WTC11 (cell line): ENCODE results near the gene DBNL. TPM values are rescaled to one million over a fixed set of nuclear protein-coding genes. Genes with fewer than 3 reads are reported as not detected.

Experiments
- ATAC-seq: fragments of 200-7000 bp; cut with Tn5 transposase; 2 replicates; pipeline ENCODE4 v1.10.0; 2021; ENCODE audit warnings: mild to moderate bottlenecking, moderate library complexity
- CTCF ChIA-PET: fragments of 300-600 bp; sonication (Branson Sonifier 250); formaldehyde crosslinking; loops from one replicate; lab custom pipeline; 2021; ENCODE audit warnings: antibody characterized with exemption; lab: Charles Lee
- POLR2A ChIA-PET: fragments of 350-600 bp; sonication (Branson Sonifier 250); formaldehyde crosslinking; loops from one replicate; lab custom pipeline; 2021; ENCODE audit warnings: antibody characterized with exemption; lab: Charles Lee
- DNase-seq: peaks from one replicate; pipeline ENCODE4 v3.0.0; 2021; ENCODE audit warnings: low spot score
- H3K27ac Mint-ChIP-seq: 2 replicates; pipeline ENCODE4 v1.8.0; 2021; ENCODE audit warnings: mixed read lengths
- H3K27me3 Mint-ChIP-seq: 2 replicates; pipeline ENCODE4 v1.8.0; 2021; ENCODE audit warnings: low read depth, mild to moderate bottlenecking, moderate library complexity, mixed read lengths
- H3K36me3 Mint-ChIP-seq: 2 replicates; pipeline ENCODE4 v1.8.0; 2021; ENCODE audit warnings: mixed read lengths
- H3K4me1 Mint-ChIP-seq: 2 replicates; pipeline ENCODE4 v1.8.0; 2022; ENCODE audit warnings: mixed read lengths
- H3K4me3 Mint-ChIP-seq: 2 replicates; pipeline ENCODE4 v1.8.0; 2021; ENCODE audit warnings: mild to moderate bottlenecking, moderate library complexity, mixed read lengths
- H3K9me3 Mint-ChIP-seq: 2 replicates; pipeline ENCODE4 v1.8.0; 2021; ENCODE audit warnings: mixed read lengths
- ATF1 ChIP-seq: sonication (generic); formaldehyde crosslinking; IDR thresholded peaks from 2 replicates; pipeline ENCODE4 v1.8.1; 2023; ENCODE audit warnings: mild to moderate bottlenecking, moderate library complexity, missing genetic modification reagents
- ATF3 ChIP-seq: sonication (generic); formaldehyde crosslinking; conservative IDR thresholded peaks from 2 replicates; pipeline ENCODE4 v1.8.1; 2022; ENCODE audit warnings: mild to moderate bottlenecking, missing genetic modification reagents
- E2F1 ChIP-seq: sonication (generic); formaldehyde crosslinking; IDR thresholded peaks from 2 replicates; pipeline ENCODE4 v1.8.0; 2022; ENCODE audit warnings: mild to moderate bottlenecking, missing genetic modification reagents
- ELF4 ChIP-seq: sonication (generic); formaldehyde crosslinking; IDR thresholded peaks from 2 replicates; pipeline ENCODE4 v1.8.1; 2022; ENCODE audit warnings: low read depth, mild to moderate bottlenecking, moderate library complexity, missing genetic modification reagents
- ETV6 ChIP-seq: sonication (generic); formaldehyde crosslinking; IDR thresholded peaks from 2 replicates; pipeline ENCODE4 v1.8.1; 2022; ENCODE audit warnings: mild to moderate bottlenecking, missing genetic modification reagents
- FOXJ3 ChIP-seq: sonication (generic); formaldehyde crosslinking; IDR thresholded peaks from 2 replicates; pipeline ENCODE4 v1.9.0; 2021; ENCODE audit warnings: missing genetic modification reagents, mild to moderate bottlenecking, borderline replicate concordance
- JUN ChIP-seq: sonication (generic); formaldehyde crosslinking; IDR thresholded peaks from 2 replicates; pipeline ENCODE4 v1.8.0; 2023; ENCODE audit warnings: mild to moderate bottlenecking, missing genetic modification reagents
- MAX ChIP-seq: sonication (generic); formaldehyde crosslinking; IDR thresholded peaks from 2 replicates; pipeline ENCODE4 v1.8.0; 2022; ENCODE audit warnings: mild to moderate bottlenecking, missing genetic modification reagents
- NFYB ChIP-seq: sonication (generic); formaldehyde crosslinking; conservative IDR thresholded peaks from 2 replicates; pipeline ENCODE4 v1.8.0; 2022; ENCODE audit warnings: low read depth, missing genetic modification reagents
- NR2C2 ChIP-seq: sonication (generic); formaldehyde crosslinking; IDR thresholded peaks from 2 replicates; pipeline ENCODE4 v1.8.0; 2022; ENCODE audit warnings: mild to moderate bottlenecking, missing genetic modification reagents
- NR3C1 ChIP-seq: sonication (generic); formaldehyde crosslinking; conservative IDR thresholded peaks from 2 replicates; pipeline ENCODE4 v1.8.1; 2023; ENCODE audit warnings: low read depth, mild to moderate bottlenecking, missing genetic modification reagents
- PRRX2 ChIP-seq: fragments of 250-450 bp; sonication (Bioruptor Pico); IDR thresholded peaks from 2 replicates; pipeline ENCODE4 v1.8.0; 2021; ENCODE audit warnings: mild to moderate bottlenecking
- RELA ChIP-seq: sonication (generic); formaldehyde crosslinking; IDR thresholded peaks from 2 replicates; pipeline ENCODE4 v1.8.1; 2022; ENCODE audit warnings: missing genetic modification reagents, mild to moderate bottlenecking, borderline replicate concordance
- SMAD3 ChIP-seq: sonication (generic); formaldehyde crosslinking; IDR thresholded peaks from 2 replicates; pipeline ENCODE4 v1.8.0; 2022; ENCODE audit warnings: missing genetic modification reagents, mild to moderate bottlenecking, borderline replicate concordance
- SOX15 ChIP-seq: fragments of 250-450 bp; sonication (Bioruptor Pico); IDR thresholded peaks from 2 replicates; pipeline ENCODE4 v1.9.0; 2021; ENCODE audit warnings: mild to moderate bottlenecking
- SP1 ChIP-seq: sonication (generic); formaldehyde crosslinking; conservative IDR thresholded peaks from 2 replicates; pipeline ENCODE4 v1.8.1; 2022; ENCODE audit warnings: missing genetic modification reagents
- STAT6 ChIP-seq: sonication (generic); formaldehyde crosslinking; conservative IDR thresholded peaks from 2 replicates; pipeline ENCODE4 v1.8.1; 2023; ENCODE audit warnings: mild to moderate bottlenecking, low read depth, missing genetic modification reagents, moderate library complexity
- ZMAT4 ChIP-seq: fragments of 250-450 bp; sonication (Bioruptor Pico); IDR thresholded peaks from 2 replicates; pipeline ENCODE4 v1.9.0; 2021; ENCODE audit warnings: mild to moderate bottlenecking
- ZNF138 ChIP-seq: sonication (generic); formaldehyde crosslinking; conservative IDR thresholded peaks from 2 replicates; pipeline ENCODE4 v1.8.1; 2022; ENCODE audit warnings: mild to moderate bottlenecking, moderate library complexity, missing genetic modification reagents
- ZNF232 ChIP-seq: sonication (generic); formaldehyde crosslinking; IDR thresholded peaks from 2 replicates; pipeline ENCODE4 v1.8.0; 2022; ENCODE audit warnings: mild to moderate bottlenecking, missing genetic modification reagents
- ZSCAN18 ChIP-seq: fragments of 250-450 bp; sonication (Bioruptor Pico); IDR thresholded peaks from 2 replicates; pipeline ENCODE4 v2.1.2; 2022; ENCODE audit warnings: mild to moderate bottlenecking, moderate library complexity
- total RNA-seq: library from RNA; stranded (reverse); gene quantifications from 3 replicates; pipeline ENCODE4 v1.2.3, GENCODE V29; 2021

The DBNL gene
- total RNA-seq, 1 experiment from 2014 or later: 36.1 TPM

GRCh38 chr7:44056681-44057080, 12.2 kb downstream of the DBNL start:
- POLR2A ChIA-PET: no interaction called here

GRCh38 chr7:44057181-44057848, 12.8 kb downstream of the DBNL start:
- Mint-ChIP-seq H3K9me3 (no peaks in the 10 kb centered on the region), H3K36me3 (peaks cover 48% of the 10 kb centered on the region), H3K27ac (0 out of 2 replicates have a peak overlapping the region, but pooled peaks have one; percentile 63), H3K4me1 (no peaks in the 10 kb centered on the region), H3K27me3 (no peaks in the 10 kb centered on the region), H3K4me3 (no peak overlapping the region)
- TF ChIP-seq E2F1 (CRISPR knock-in tag): no peak
- no peak for TF ChIP-seq SOX15 (CRISPR knock-in tag)
- no peak for TF ChIP-seq ZSCAN18 (CRISPR knock-in tag)
- TF ChIP-seq ATF3 (CRISPR knock-in tag): no peak
- TF ChIP-seq MAX (CRISPR knock-in tag): no peak
- POLR2A ChIA-PET: no interaction called here
- no peak for ATAC-seq
- CTCF ChIA-PET: no interaction called here
- no peak for DNase-seq

More at GRCh38 chr7:44056681-44057080, 12.2 kb downstream of the DBNL start:
- Mint-ChIP-seq H3K4me3 (no peak overlapping the region), H3K36me3 (peaks cover 51% of the 10 kb centered on the region), H3K27me3 (no peaks in the 10 kb centered on the region), H3K27ac (no peak overlapping the region), H3K9me3 (no peaks in the 10 kb centered on the region), H3K4me1 (no peaks in the 10 kb centered on the region)
- ATAC-seq (no peak), DNase-seq (no peak)
- CTCF ChIA-PET: no interaction called here
- no peak for TF ChIP-seq SMAD3 (CRISPR knock-in tag)
- TF ChIP-seq NR3C1 (CRISPR knock-in tag): no peak
- no peak for TF ChIP-seq ATF1 (CRISPR knock-in tag)
- TF ChIP-seq NR2C2 (CRISPR knock-in tag): no peak
- no peak for TF ChIP-seq JUN (CRISPR knock-in tag)
- no peak for TF ChIP-seq ZNF232
- no peak for TF ChIP-seq ELF4 (CRISPR knock-in tag)

- Mint-ChIP-seq H3K36me3 (peaks cover 42% of the 10 kb centered on the region), H3K27me3 (no peaks in the 10 kb centered on the region), H3K9me3 (no peaks in the 10 kb centered on the region), H3K27ac (peak overlapping the region; percentile 63; the same call in 1 of the 2 replicates), H3K4me1 (peaks cover under 1% of the 10 kb centered on the region; the same call in 1 of the 2 replicates), H3K4me3 (no peak overlapping the region)
- ChIA-PET POLR2A (no interaction called here), CTCF (no interaction called here)
- DNase-seq: no peak
- ATAC-seq: no peak
- no peak for TF ChIP-seq ATF1 (CRISPR knock-in tag)
- TF ChIP-seq SP1: no peak
- TF ChIP-seq ETV6 (CRISPR knock-in tag): no peak
- no peak for TF ChIP-seq SMAD3 (CRISPR knock-in tag)
- TF ChIP-seq PRRX2 (CRISPR knock-in tag): no peak
- TF ChIP-seq RELA (CRISPR knock-in tag): no peak
- no peak for TF ChIP-seq ZNF138
- no peak for TF ChIP-seq ZMAT4
- TF ChIP-seq STAT6 (CRISPR knock-in tag): no peak
- TF ChIP-seq NFYB (CRISPR knock-in tag): no peak
- TF ChIP-seq ZSCAN18 (CRISPR knock-in tag): no peak
- TF ChIP-seq FOXJ3 (CRISPR knock-in tag): no peak
These were observed 13.6 kb downstream of the DBNL start for GRCh38 chr7:44057849-44058758.
